Measurements from ENCODE around the gene RBM20. TPM values are rescaled to one million over a fixed set of nuclear protein-coding genes. Genes with fewer than 3 reads are reported as not detected.
"Not testable (repeated sequence)": the region's sequence is repeated elsewhere in the genome, so short reads cannot be mapped to it uniquely, and the experiment has no call there.

The RBM20 gene
- total RNA-seq, 1 experiment from 2014 or later = not detected

- no peaks in the 10 kb centered on the region for H3K36me3 ChIP-seq
- no peak overlapping the region for H3K4me3 ChIP-seq
- no peaks in the 10 kb centered on the region for H3K27me3 ChIP-seq
- no peaks in the 10 kb centered on the region for H3K9me3 ChIP-seq
- no peak for DNase-seq
These were observed 215.8 kb downstream of the RBM20 start for GRCh38 chr10:110859973-110860376.

GRCh38 chr10:110860576-110861241, 216.6 kb downstream of the RBM20 start:
- H3K9me3 ChIP-seq = no peaks in the 10 kb centered on the region
- no peaks in the 10 kb centered on the region for H3K27me3 ChIP-seq
- H3K36me3 ChIP-seq = no peaks in the 10 kb centered on the region
- no peak overlapping the region for H3K4me3 ChIP-seq
- DNase-seq = no peak

GRCh38 chr10:110861476-110861875, 217.3 kb downstream of the RBM20 start:
- Histone ChIP-seq H3K27me3 (no peaks in the 10 kb centered on the region), H3K9me3 (no peaks in the 10 kb centered on the region), H3K36me3 (no peaks in the 10 kb centered on the region), H3K4me3 (no peak overlapping the region)
- DNase-seq = no peak

GRCh38 chr10:110861930-110862649, 218.0 kb downstream of the RBM20 start:
- no peaks in the 10 kb centered on the region for H3K36me3 ChIP-seq
- H3K4me3 ChIP-seq = no peak overlapping the region
- H3K9me3 ChIP-seq = no peaks in the 10 kb centered on the region
- DNase-seq = no peak
- no peaks in the 10 kb centered on the region for H3K27me3 ChIP-seq

- no peak for DNase-seq
- H3K27me3 ChIP-seq = no peaks in the 10 kb centered on the region
- no peaks in the 10 kb centered on the region for H3K36me3 ChIP-seq
- no peaks in the 10 kb centered on the region for H3K9me3 ChIP-seq
- H3K4me3 ChIP-seq = no peak overlapping the region
These were observed 218.8 kb downstream of the RBM20 start for GRCh38 chr10:110862961-110863360.

GRCh38 chr10:110863361-110863760, 219.2 kb downstream of the RBM20 start:
- H3K36me3 ChIP-seq = no peaks in the 10 kb centered on the region
- no peak for DNase-seq

GRCh38 chr10:110863956-110864355, 219.8 kb downstream of the RBM20 start:
- no peaks in the 10 kb centered on the region for H3K27me3 ChIP-seq
- no peaks in the 10 kb centered on the region for H3K9me3 ChIP-seq
- no peaks in the 10 kb centered on the region for H3K36me3 ChIP-seq
- H3K4me3 ChIP-seq = no peak overlapping the region
- no peak for DNase-seq

More at GRCh38 chr10:110863361-110863760, 219.2 kb downstream of the RBM20 start:
- H3K4me3 ChIP-seq = no peak overlapping the region
- no peaks in the 10 kb centered on the region for H3K9me3 ChIP-seq
- H3K27me3 ChIP-seq = no peaks in the 10 kb centered on the region

- Histone ChIP-seq H3K9me3 (no peaks in the 10 kb centered on the region), H3K36me3 (no peaks in the 10 kb centered on the region), H3K27me3 (no peaks in the 10 kb centered on the region), H3K4me3 (no peak overlapping the region)
- no peak for DNase-seq
These were observed 220.6 kb downstream of the RBM20 start for GRCh38 chr10:110864662-110865140.

- no peaks in the 10 kb centered on the region for H3K36me3 ChIP-seq
- no peaks in the 10 kb centered on the region for H3K9me3 ChIP-seq
- DNase-seq = peak; percentile 66
- no peaks in the 10 kb centered on the region for H3K27me3 ChIP-seq
- H3K4me3 ChIP-seq = no peak overlapping the region
These were observed 221.2 kb downstream of the RBM20 start for GRCh38 chr10:110865186-110865808.

GRCh38 chr10:110865809-110866482, 221.8 kb downstream of the RBM20 start:
- peak; percentile 38 for DNase-seq

GRCh38 chr10:110867011-110867806, 223.1 kb downstream of the RBM20 start:
- H3K9me3 ChIP-seq, H3K36me3 ChIP-seq, H3K4me3 ChIP-seq, DNase-seq, H3K27me3 ChIP-seq: not testable (repeated sequence)

More at GRCh38 chr10:110865809-110866482, 221.8 kb downstream of the RBM20 start:
- Histone ChIP-seq H3K36me3 (no peaks in the 10 kb centered on the region), H3K27me3 (no peaks in the 10 kb centered on the region), H3K9me3 (no peaks in the 10 kb centered on the region), H3K4me3 (no peak overlapping the region)

- Histone ChIP-seq H3K4me3 (no peak overlapping the region), H3K9me3 (no peaks in the 10 kb centered on the region), H3K36me3 (no peaks in the 10 kb centered on the region), H3K27me3 (no peaks in the 10 kb centered on the region)
- DNase-seq = no peak
These were observed 223.8 kb downstream of the RBM20 start for GRCh38 chr10:110867807-110868465.

GRCh38 chr10:110868981-110869380, 224.8 kb downstream of the RBM20 start:
- Histone ChIP-seq H3K27me3 (no peaks in the 10 kb centered on the region), H3K9me3 (no peaks in the 10 kb centered on the region)

GRCh38 chr10:110870823-110871297, 226.7 kb downstream of the RBM20 start:
- Histone ChIP-seq H3K27me3 (no peaks in the 10 kb centered on the region), H3K4me3 (peak overlapping the region; percentile 82), H3K36me3 (peaks cover under 1% of the 10 kb centered on the region; the same call in 1 of the 2 replicates), H3K9me3 (no peaks in the 10 kb centered on the region)
- DNase-seq = no peak

More at GRCh38 chr10:110868981-110869380, 224.8 kb downstream of the RBM20 start:
- H3K4me3 ChIP-seq = no peak overlapping the region
- no peak for DNase-seq
- H3K36me3 ChIP-seq = no peaks in the 10 kb centered on the region

- peak within 1 kb of the TSS; percentile 82 for H3K4me3 ChIP-seq
- peaks cover 5% of the 10 kb centered on the region for H3K36me3 ChIP-seq
- no peaks in the 10 kb centered on the region for H3K27me3 ChIP-seq
- H3K9me3 ChIP-seq = no peaks in the 10 kb centered on the region
- DNase-seq = peak; percentile 99
These were observed 227.4 kb downstream of the RBM20 start, which contains the start of gene PDCD4 for GRCh38 chr10:110871298-110872084. Gene PDCD4, plus strand, starts transcription at chr10:110871928. Its CDS starts 4,100 bp downstream, at chr10:110876028.

Data from MG63 (cell line).